HepG2 (cell line): ENCODE results near the gene LYZL1. TPM values are rescaled to one million over a fixed set of nuclear protein-coding genes. Genes with fewer than 3 reads are reported as not detected.
A peak's percentile ranks its signal among the peaks of the same experiment; 100 is the strongest.

Source experiments
- AHDC1 ChIP-seq: sonication (generic); formaldehyde crosslinking; IDR thresholded peaks from 2 replicates; pipeline ENCODE4 v1.5.1; 2020; ENCODE audit warnings: mild to moderate bottlenecking, missing genetic modification reagents, borderline replicate concordance
- CAMTA2 ChIP-seq: sonication (generic); formaldehyde crosslinking; IDR thresholded peaks from 2 replicates; pipeline ENCODE4 v1.4.0; 2020; ENCODE audit warnings: mild to moderate bottlenecking, missing genetic modification reagents, borderline replicate concordance
- FOXA3 ChIP-seq: IDR thresholded peaks from 2 replicates; pipeline ENCODE4 v1.6.1; 2016; ENCODE audit warnings: missing genetic modification reagents, missing compliant biosample characterization
- FOXP4 ChIP-seq: sonication (generic); formaldehyde crosslinking; IDR thresholded peaks from 2 replicates; pipeline ENCODE4 v1.4.0; 2020; ENCODE audit warnings: missing genetic modification reagents
- GATAD2A ChIP-seq: IDR thresholded peaks from 2 replicates; pipeline ENCODE4 v1.6.1; 2016
- HMG20A ChIP-seq: IDR thresholded peaks from 2 replicates; pipeline ENCODE4 v1.6.1; 2016; ENCODE audit warnings: borderline replicate concordance
- HMG20B ChIP-seq: conservative IDR thresholded peaks from 2 replicates; pipeline ENCODE4 v1.6.1; 2016; ENCODE audit warnings: missing genetic modification reagents, missing compliant biosample characterization
- HNF4A ChIP-seq: sonication (generic); formaldehyde crosslinking; IDR thresholded peaks from 2 replicates; pipeline ENCODE4 v1.4.0; 2020; ENCODE audit warnings: missing genetic modification reagents
- MIXL1 ChIP-seq: IDR thresholded peaks from 2 replicates; pipeline ENCODE4 v1.6.1; 2016
- PBX2 ChIP-seq: IDR thresholded peaks from 2 replicates; pipeline ENCODE4 v1.6.1; 2016; ENCODE audit warnings: control low read depth
- SKI ChIP-seq: fragments of 450-650 bp; IDR thresholded peaks from one replicate; pipeline ENCODE4 v1.6.1; 2018; ENCODE audit warnings: mild to moderate bottlenecking; ENCODE audit not compliant: partially characterized antibody
- SKIL ChIP-seq: sonication (generic); formaldehyde crosslinking; IDR thresholded peaks from 2 replicates; pipeline ENCODE4 v1.8.0; 2022; ENCODE audit warnings: missing genetic modification reagents, mild to moderate bottlenecking, moderate library complexity, borderline replicate concordance
- SOX5 ChIP-seq: IDR thresholded peaks from 2 replicates; pipeline ENCODE4 v1.6.1; 2016; ENCODE audit warnings: borderline replicate concordance
- SSRP1 ChIP-seq: IDR thresholded peaks from 2 replicates; pipeline ENCODE4 v1.6.1; 2016; ENCODE audit warnings: control low read depth
- TOE1 ChIP-seq: sonication (generic); formaldehyde crosslinking; IDR thresholded peaks from 2 replicates; pipeline ENCODE4 v1.4.0; 2020; ENCODE audit warnings: mild to moderate bottlenecking, missing genetic modification reagents
- ZBTB42 ChIP-seq: sonication (generic); formaldehyde crosslinking; IDR thresholded peaks from 2 replicates; pipeline ENCODE4 v1.5.0; 2020; ENCODE audit warnings: mild to moderate bottlenecking, missing genetic modification reagents
- ZFP82 ChIP-seq: sonication (generic); formaldehyde crosslinking; IDR thresholded peaks from 2 replicates; pipeline ENCODE4 v1.5.1; 2020; ENCODE audit warnings: mild to moderate bottlenecking, missing genetic modification reagents, borderline replicate concordance
- ZNF292 ChIP-seq: sonication (generic); formaldehyde crosslinking; IDR thresholded peaks from 2 replicates; pipeline ENCODE4 v1.8.1; 2022; ENCODE audit warnings: mild to moderate bottlenecking, low read depth, missing genetic modification reagents, borderline replicate concordance
- ZNF432 ChIP-seq: sonication (generic); formaldehyde crosslinking; IDR thresholded peaks from 2 replicates; pipeline ENCODE4 v1.5.0; 2020; ENCODE audit warnings: missing genetic modification reagents, mild to moderate bottlenecking, borderline replicate concordance
- ZNF569 ChIP-seq: sonication (generic); formaldehyde crosslinking; IDR thresholded peaks from 2 replicates; pipeline ENCODE4 v1.5.0; 2020; ENCODE audit warnings: mild to moderate bottlenecking, missing genetic modification reagents, moderate library complexity, borderline replicate concordance
- ZNF83 ChIP-seq: sonication (generic); formaldehyde crosslinking; IDR thresholded peaks from 2 replicates; pipeline ENCODE4 v1.4.0; 2020; ENCODE audit warnings: missing genetic modification reagents, mild to moderate bottlenecking, borderline replicate concordance
- polyA plus RNA-seq, 8 experiments: library from polyadenylated mRNA; depleted of rRNA in 3 of 8; stranded (reverse) in 7 of 8; unstranded in 1 of 8; fragments of >200 nt; fragmentation: Illumina TruSeq in 4 of 8; extraction: Trizol in 4 of 8; gene quantifications; 2 replicates each; pipeline versions ENCODE4 v1.2.1 to v1.2.3, GENCODE V29; 2011 to 2016; ENCODE audit warnings: low read depth in 4 of 8, missing spikeins in 1 of 8, mixed read lengths in 1 of 8; ENCODE audit not compliant: insufficient read depth in 1 of 8
- total RNA-seq, 5 experiments: library from RNA; depleted of rRNA; stranded (reverse); fragments of >200 nt; fragmentation: Illumina TruSeq; extraction: Trizol; gene quantifications; 2 replicates each; pipeline ENCODE4 v1.2.3, GENCODE V29; 2016; ENCODE audit warnings: low read depth in 1 of 5

Gene LYZL1
- total and polyA plus RNA-seq, 2 of the 13 experiments (the other 11 are each of a cell fraction or from before 2014, with no cell fraction given), result not detected

- 0 out of 2 replicates have a peak, but pooled peaks have one; percentile 31 for TF ChIP-seq SSRP1
- TF ChIP-seq ZNF292, result peak; percentile 58; the same call in 1 of the 2 replicates
- TF ChIP-seq CAMTA2, result no peak
- TF ChIP-seq HMG20A (CRISPR knock-in tag), result 0 out of 2 replicates have a peak, but pooled peaks have one; percentile 24
- TF ChIP-seq GATAD2A (CRISPR knock-in tag), result peak; percentile 32; the same call in 1 of the 2 replicates
- TF ChIP-seq ZBTB42 (CRISPR knock-in tag), result no peak
- no peak for TF ChIP-seq ZNF83
- TF ChIP-seq SKIL, result peak; percentile 83
- TF ChIP-seq FOXA3 (CRISPR knock-in tag), result peak; percentile 53
- TF ChIP-seq SKI, result peak; percentile 66
- TF ChIP-seq ZNF432 (CRISPR knock-in tag), result no peak
- no peak for TF ChIP-seq ZNF569 (CRISPR knock-in tag)
- 0 out of 2 replicates have a peak, but pooled peaks have one; percentile 24 for TF ChIP-seq FOXP4
- TF ChIP-seq HNF4A, result peak; percentile 23; the same call in 1 of the 2 replicates
- TF ChIP-seq TOE1 (CRISPR knock-in tag), result no peak
- peak; percentile 48; the same call in 1 of the 2 replicates for TF ChIP-seq PBX2 (CRISPR knock-in tag)
- 0 out of 2 replicates have a peak, but pooled peaks have one; percentile 18 for TF ChIP-seq AHDC1 (CRISPR knock-in tag)
- TF ChIP-seq HMG20B, result no peak
- peak; percentile 16; the same call in 1 of the 2 replicates for TF ChIP-seq SOX5
- TF ChIP-seq ZFP82 (CRISPR knock-in tag), result no peak
- no peak for TF ChIP-seq MIXL1 (CRISPR knock-in tag)
These were observed 43.9 kb downstream of the LYZL1 start (continued) for GRCh38 chr10:29332761-29333148.
